Measurements from ENCODE around the gene MAPK4.

Gene MAPK4

GRCh38 chr18:50649821-50650220 is 89.9 kb downstream of the MAPK4 start:
- no peak overlapping the region for H3K4me3 ChIP-seq (ENCODE audit: control insufficient read depth, low read depth, low read length)
- TF ChIP-seq CTCF (conservative IDR thresholded peaks at IDR 0.05; ENCODE audit: control insufficient read depth, insufficient read depth, low read depth, low read length), result no peak
- DNase-seq (ENCODE audit: low read depth), result peak; percentile 55

- no peak for TF ChIP-seq CTCF (conservative IDR thresholded peaks at IDR 0.05; ENCODE audit: control insufficient read depth, insufficient read depth, low read depth, low read length)
- DNase-seq (ENCODE audit: low read depth), result no peak
- H3K4me3 ChIP-seq (ENCODE audit: control insufficient read depth, low read depth, low read length), result no peak overlapping the region
Observed at GRCh38 chr18:50651334-50651733, 91.4 kb downstream of the MAPK4 start.

GRCh38 chr18:50653402-50654093 is 93.7 kb downstream of the MAPK4 start:
- no peak overlapping the region for H3K4me3 ChIP-seq (ENCODE audit: control insufficient read depth, low read depth, low read length)
- no peak for DNase-seq (ENCODE audit: low read depth)
- no peak for TF ChIP-seq CTCF (conservative IDR thresholded peaks at IDR 0.05; ENCODE audit: control insufficient read depth, insufficient read depth, low read depth, low read length)

- DNase-seq (ENCODE audit: low read depth), result no peak
- H3K4me3 ChIP-seq (ENCODE audit: control insufficient read depth, low read depth, low read length), result no peak overlapping the region
- no peak for TF ChIP-seq CTCF (conservative IDR thresholded peaks at IDR 0.05; ENCODE audit: control insufficient read depth, insufficient read depth, low read depth, low read length)
Observed at GRCh38 chr18:50654211-50654610, 94.3 kb downstream of the MAPK4 start.

GRCh38 chr18:50654658-50655550 is 95.0 kb downstream of the MAPK4 start:
- no peak overlapping the region for H3K4me3 ChIP-seq (ENCODE audit: control insufficient read depth, low read depth, low read length)
- TF ChIP-seq CTCF (conservative IDR thresholded peaks at IDR 0.05; ENCODE audit: control insufficient read depth, insufficient read depth, low read depth, low read length), result no peak

GRCh38 chr18:50656396-50656795 is 96.5 kb downstream of the MAPK4 start:
- H3K4me3 ChIP-seq (ENCODE audit: control insufficient read depth, low read depth, low read length), result no peak overlapping the region
- DNase-seq (ENCODE audit: low read depth), result no peak
- TF ChIP-seq CTCF (conservative IDR thresholded peaks at IDR 0.05; ENCODE audit: control insufficient read depth, insufficient read depth, low read depth, low read length), result no peak

More at GRCh38 chr18:50654658-50655550, 95.0 kb downstream of the MAPK4 start:
- DNase-seq (ENCODE audit: low read depth), result no peak
